Kidney (tissue), 14 donors: Measurements from ENCODE around the gene WWC1. TPM values are rescaled to one million over a fixed set of nuclear protein-coding genes. Genes with fewer than 3 reads are reported as not detected.

Experiments used
- DNase-seq, 5 donors: peaks; one replicate each; pipeline ENCODE4 v3.0.0-alpha.2; 2013 to 2020
- FAIRE-seq: peaks from 2 replicates; lab custom pipeline; 2012; peaks lifted over from hg19 to GRCh38; lab: Jason Lieb, UNC
- H3K27ac ChIP-seq, 2 donors: one replicate each; pipeline ENCODE4 v1.7.0; 2013; ENCODE audit warnings: low read depth in 2 of 2, low read length in 2 of 2, inconsistent platforms in 1 of 2
- H3K27me3 ChIP-seq: one replicate; pipeline ENCODE4 v1.7.1; 2013; ENCODE audit warnings: low read length, inconsistent platforms; ENCODE audit not compliant: control insufficient read depth, insufficient read depth
- H3K36me3 ChIP-seq, 3 donors: one replicate each; pipeline versions ENCODE4 v1.7.0 to v1.7.1; 2013; ENCODE audit warnings: low read length in 3 of 3, control low read depth in 1 of 3, inconsistent platforms in 1 of 3; ENCODE audit not compliant: insufficient read depth in 3 of 3, control insufficient read depth in 2 of 3
- H3K4me1 ChIP-seq, 3 donors: one replicate each; pipeline versions ENCODE4 v1.7.0 to v1.7.1; 2013; ENCODE audit warnings: low read length in 3 of 3, inconsistent platforms in 1 of 3, low read depth in 1 of 3; ENCODE audit not compliant: control insufficient read depth in 2 of 3, insufficient read depth in 2 of 3
- H3K4me3 ChIP-seq, 3 donors: one replicate each; pipeline versions ENCODE4 v1.7.0 to v1.8.1; 2013; ENCODE audit warnings: low read length in 3 of 3, control low read depth in 1 of 3, inconsistent platforms in 1 of 3
- H3K9ac ChIP-seq, 3 donors: one replicate each; pipeline versions ENCODE4 v1.7.0 to v1.7.1; 2013; ENCODE audit warnings: low read length in 3 of 3, control low read depth in 1 of 3, inconsistent platforms in 1 of 3
- H3K9me3 ChIP-seq, 3 donors: one replicate each; pipeline versions ENCODE4 v1.7.0 to v1.7.1; 2013; ENCODE audit warnings: low read length in 3 of 3, control low read depth in 1 of 3, inconsistent platforms in 1 of 3; ENCODE audit not compliant: control insufficient read depth in 2 of 3, insufficient read depth in 1 of 3
- intact Hi-C: fragments of 100-400 bp; cut with DNase I; formaldehyde crosslinking; loops from one replicate; pipeline ENCODE4 v1.11.1; 2022
- polyA plus RNA-seq: library from polyadenylated mRNA; stranded (reverse); fragments of 350-450 nt; fragmentation: Illumina TruSeq; extraction: RNeasy Lipid Tissue Mini Kit (QIAGEN cat#74804); gene quantifications from one replicate; pipeline ENCODE4 v1.2.3, GENCODE V29; 2014; ENCODE audit warnings: low read depth, low replicate concordance; ENCODE audit not compliant: insufficient read depth
- total RNA-seq: library from RNA; stranded (reverse); fragmentation: NEBNext Ultra II Directional; extraction: Animal tissue kit (Norgen Biotek cat#: 25700); gene quantifications from one replicate; pipeline ENCODE4 v1.2.1, GENCODE V29; 2021
- TF ChIP-seq, protein P1 (sequence below): IDR thresholded peaks from 3 replicates; pipeline ENCODE4 v1.5.1; 2012; ENCODE audit warnings: mild to moderate bottlenecking, moderate library complexity, borderline replicate concordance; ENCODE audit not compliant: insufficient read depth; ENCODE audit errors: extremely low read depth
- donor health status: control.
- donor health status: control.
- donor health status: control.
- donor health status: control.
- donor health status: control.
- donor health status: DM: yes; HTN: yes; CAD: no.
- donor health status: Normal renal cell carcinoma (clear cell type).

The WWC1 gene
- total and polyA plus RNA-seq, 2 donors from 2014 or later = 74.4 to 174 TPM

DNA sequence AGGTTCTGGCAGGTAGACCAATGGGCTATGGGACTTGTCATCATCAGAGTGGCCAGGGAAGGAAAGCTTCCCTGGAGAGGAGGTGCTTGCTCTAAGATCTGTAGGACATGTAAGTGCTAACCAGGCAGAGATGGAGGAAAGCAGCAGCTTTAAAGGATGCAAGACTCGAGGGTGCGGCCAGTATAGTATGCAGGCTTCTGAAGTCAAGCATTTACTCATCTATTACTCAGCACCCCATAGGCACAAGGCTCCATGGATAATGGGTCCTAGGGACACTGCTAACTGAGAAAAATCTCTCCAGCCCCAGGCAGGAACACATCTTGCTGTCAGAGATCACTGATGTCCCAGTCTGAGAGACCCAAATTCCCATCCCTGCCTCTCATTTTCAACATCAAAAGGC lies 49.7 kb downstream of the WWC1 start:
- Histone ChIP-seq H3K4me3 (no peak overlapping the region), H3K9ac (no peak overlapping the region), H3K4me1 (peaks cover 0 to 23% (median 17%) of the 10 kb centered on the region in 3 donors), H3K27ac (no peak overlapping the region), H3K9me3 (no peaks in the 10 kb centered on the region), H3K27me3 (no peaks in the 10 kb centered on the region), H3K36me3 (no peaks in the 10 kb centered on the region)
- TF ChIP-seq, protein P1, sequence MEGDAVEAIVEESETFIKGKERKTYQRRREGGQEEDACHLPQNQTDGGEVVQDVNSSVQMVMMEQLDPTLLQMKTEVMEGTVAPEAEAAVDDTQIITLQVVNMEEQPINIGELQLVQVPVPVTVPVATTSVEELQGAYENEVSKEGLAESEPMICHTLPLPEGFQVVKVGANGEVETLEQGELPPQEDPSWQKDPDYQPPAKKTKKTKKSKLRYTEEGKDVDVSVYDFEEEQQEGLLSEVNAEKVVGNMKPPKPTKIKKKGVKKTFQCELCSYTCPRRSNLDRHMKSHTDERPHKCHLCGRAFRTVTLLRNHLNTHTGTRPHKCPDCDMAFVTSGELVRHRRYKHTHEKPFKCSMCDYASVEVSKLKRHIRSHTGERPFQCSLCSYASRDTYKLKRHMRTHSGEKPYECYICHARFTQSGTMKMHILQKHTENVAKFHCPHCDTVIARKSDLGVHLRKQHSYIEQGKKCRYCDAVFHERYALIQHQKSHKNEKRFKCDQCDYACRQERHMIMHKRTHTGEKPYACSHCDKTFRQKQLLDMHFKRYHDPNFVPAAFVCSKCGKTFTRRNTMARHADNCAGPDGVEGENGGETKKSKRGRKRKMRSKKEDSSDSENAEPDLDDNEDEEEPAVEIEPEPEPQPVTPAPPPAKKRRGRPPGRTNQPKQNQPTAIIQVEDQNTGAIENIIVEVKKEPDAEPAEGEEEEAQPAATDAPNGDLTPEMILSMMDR = no peak
- DNase-seq = no peak
- no peak for FAIRE-seq
- intact Hi-C loops = no loop called here

GRCh38 chr5:168342151-168342825 lies 50.8 kb downstream of the WWC1 start:
- no peak for DNase-seq
- H3K27me3 ChIP-seq = no peaks in the 10 kb centered on the region
- H3K4me1 ChIP-seq = peaks cover 0 to 34% (median 25%) of the 10 kb centered on the region in 3 donors
- intact Hi-C loops = no loop called here
- no peaks in the 10 kb centered on the region for H3K9me3 ChIP-seq
- no peak overlapping the region for H3K9ac ChIP-seq
- TF ChIP-seq, protein P1 = no peak
- H3K4me3 ChIP-seq = no peak overlapping the region
- H3K36me3 ChIP-seq = no peaks in the 10 kb centered on the region
- no peak for FAIRE-seq
- no peak overlapping the region for H3K27ac ChIP-seq

DNA sequence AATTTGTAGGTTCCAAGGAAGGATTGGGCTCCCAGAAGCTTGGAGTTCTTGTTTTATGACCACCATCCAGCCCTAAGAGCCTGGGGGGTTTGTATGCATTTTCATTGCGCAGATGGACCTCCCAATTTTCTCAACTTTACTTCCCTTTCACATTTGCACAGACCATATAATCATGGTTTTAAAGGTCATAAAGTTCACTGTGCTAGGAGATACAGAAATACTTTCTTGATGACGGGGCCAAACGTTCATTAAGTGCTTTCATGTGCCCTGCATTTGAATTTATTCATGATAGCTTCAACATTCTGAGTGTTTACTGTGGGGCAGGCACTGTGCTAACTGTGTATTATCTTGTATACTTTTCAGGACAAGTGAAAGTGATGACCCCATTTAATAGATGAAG lies 51.5 kb downstream of the WWC1 start:
- Histone ChIP-seq H3K9ac (no peak overlapping the region), H3K4me1 (peaks cover 0 to 40% (median 31%) of the 10 kb centered on the region in 3 donors), H3K36me3 (no peaks in the 10 kb centered on the region), H3K9me3 (no peaks in the 10 kb centered on the region), H3K27ac (no peak overlapping the region), H3K4me3 (no peak overlapping the region), H3K27me3 (no peaks in the 10 kb centered on the region)
- DNase-seq (no peak), FAIRE-seq (no peak)
- intact Hi-C loops = no loop called here
- TF ChIP-seq, protein P1 = no peak
